CD14-positive monocyte (primary cell): ENCODE results near the gene NFYC. TPM values are rescaled to one million over a fixed set of nuclear protein-coding genes. Genes with fewer than 3 reads are reported as not detected.

ENCODE experiments used
- DNase-seq, 3 donors: peaks; one replicate each; pipeline ENCODE4 v3.0.0-alpha.2; 2011 to 2022
- H2AFZ ChIP-seq: 2 replicates; pipeline ENCODE4 v1.6.0; 2012; ENCODE audit warnings: mild to moderate bottlenecking, low read depth, low read length, inconsistent platforms; ENCODE audit not compliant: insufficient read depth, poor library complexity, severe bottlenecking
- H3K27ac ChIP-seq, 2 donors: 1 replicate in 1 of 2; 2 replicates in 1 of 2; pipeline ENCODE4 v1.5.1; 2012 to 2013; ENCODE audit warnings: low read length in 2 of 2, control low read depth in 1 of 2, inconsistent platforms in 1 of 2, low read depth in 1 of 2, mild to moderate bottlenecking in 1 of 2
- H3K27me3 ChIP-seq, 2 donors: one replicate each; pipeline versions ENCODE4 v1.6.0 to v1.6.1; 2011 to 2013; ENCODE audit warnings: low read length in 2 of 2; ENCODE audit not compliant: control insufficient read depth in 2 of 2, insufficient read depth in 2 of 2
- H3K36me3 ChIP-seq, 2 donors: replicated peaks in 1 of 2; 1 replicate in 1 of 2; 2 replicates in 1 of 2; pipeline versions ENCODE4 v1.5.1 to v1.6.1; 2012 to 2013; ENCODE audit warnings: low read length in 2 of 2, control low read depth in 1 of 2, inconsistent platforms in 1 of 2, mild to moderate bottlenecking in 1 of 2; ENCODE audit not compliant: insufficient read depth in 2 of 2, control insufficient read depth in 1 of 2
- H3K4me1 ChIP-seq, 2 donors: 1 replicate in 1 of 2; 2 replicates in 1 of 2; pipeline versions ENCODE4 v1.5.1 to v1.6.1; 2012 to 2013; ENCODE audit warnings: low read length in 2 of 2, control low read depth in 1 of 2, inconsistent platforms in 1 of 2, mild to moderate bottlenecking in 1 of 2, moderate library complexity in 1 of 2; ENCODE audit not compliant: insufficient read depth in 2 of 2, control insufficient read depth in 1 of 2
- H3K4me2 ChIP-seq: replicated peaks from 2 replicates; pipeline ENCODE3; 2012; ENCODE audit warnings: low read length, moderate library complexity, mild to moderate bottlenecking; ENCODE audit not compliant: poor library complexity, severe bottlenecking; ENCODE audit errors: extremely low read depth
- H3K4me3 ChIP-seq, 3 experiments: fragments of 200-600 bp in 1 of 3; sonication (generic) in 1 of 3; replicated peaks in 1 of 3; 1 replicate in 2 of 3; 2 replicates in 1 of 3; pipeline ENCODE4 v1.5.1; 2011 to 2013; ENCODE audit warnings: low read length in 3 of 3, mild to moderate bottlenecking in 3 of 3, control low read depth in 2 of 3, low read depth in 2 of 3, inconsistent platforms in 1 of 3, moderate library complexity in 1 of 3
- H3K79me2 ChIP-seq: 2 replicates; pipeline ENCODE4 v1.6.0; 2012; ENCODE audit warnings: mild to moderate bottlenecking, control low read depth, inconsistent platforms, low read length, moderate library complexity; ENCODE audit not compliant: insufficient read depth
- H3K9ac ChIP-seq: 2 replicates; pipeline ENCODE4 v1.6.0; 2017; ENCODE audit warnings: low read length, mild to moderate bottlenecking; ENCODE audit not compliant: insufficient read depth, poor library complexity, severe bottlenecking
- H3K9me3 ChIP-seq, 2 donors: replicated peaks in 1 of 2; 1 replicate in 1 of 2; 2 replicates in 1 of 2; pipeline versions ENCODE4 v1.5.1 to v1.6.1; 2012 to 2013; ENCODE audit warnings: low read length in 2 of 2, control low read depth in 1 of 2; ENCODE audit not compliant: control insufficient read depth in 1 of 2, insufficient read depth in 1 of 2
- H4K20me1 ChIP-seq: 2 replicates; pipeline ENCODE4 v1.6.0; 2012; ENCODE audit warnings: mild to moderate bottlenecking, low read length, control low read depth, moderate library complexity; ENCODE audit not compliant: insufficient read depth
- H3K27ac Mint-ChIP-seq, 7 donors: one replicate each; pipeline ENCODE4 v1.8.0; 2020; ENCODE audit warnings: mild to moderate bottlenecking in 7 of 7, mixed read lengths in 7 of 7, moderate library complexity in 6 of 7, inconsistent platforms in 2 of 7
- H3K27me3 Mint-ChIP-seq, 3 donors: one replicate each; pipeline ENCODE4 v1.8.0; 2021 to 2022; ENCODE audit warnings: low read depth in 3 of 3, mild to moderate bottlenecking in 3 of 3, mixed read lengths in 3 of 3, moderate library complexity in 3 of 3, inconsistent platforms in 1 of 3
- H3K36me3 Mint-ChIP-seq, 2 donors: one replicate each; pipeline ENCODE4 v1.8.0; 2020; ENCODE audit warnings: mixed read lengths in 2 of 2, inconsistent platforms in 1 of 2, mild to moderate bottlenecking in 1 of 2
- H3K4me1 Mint-ChIP-seq: one replicate; pipeline ENCODE4 v1.8.0; 2020; ENCODE audit warnings: mild to moderate bottlenecking, mixed read lengths
- H3K4me3 Mint-ChIP-seq, 2 donors: one replicate each; pipeline ENCODE4 v1.8.0; 2020; ENCODE audit warnings: mild to moderate bottlenecking in 2 of 2, mixed read lengths in 2 of 2, moderate library complexity in 1 of 2
- H3K9me3 Mint-ChIP-seq, 7 donors: one replicate each; pipeline ENCODE4 v1.8.0; 2020 to 2022; ENCODE audit warnings: mixed read lengths in 7 of 7, mild to moderate bottlenecking in 6 of 7, moderate library complexity in 6 of 7, inconsistent platforms in 2 of 7
- CTCF ChIP-seq: fragments of 200-600 bp; IDR thresholded peaks from one replicate; pipeline ENCODE4 v1.8.0; 2022; ENCODE audit warnings: antibody characterized with exemption, mild to moderate bottlenecking
- WGBS: methylation state at CpG from one replicate; pipeline ENCODE4 v1.1.5; 2013; ENCODE audit warnings: missing lambda C conversion rate; ENCODE audit not compliant: insufficient coverage; 5-methylcytosine and 5-hydroxymethylcytosine counted together
- intact Hi-C, 2 donors: fragments of 100-400 bp; cut with micrococcal nuclease; formaldehyde crosslinking; loops; one replicate each; pipeline versions ENCODE4 v1.15.0 to v1.15.1; 2023
- polyA plus RNA-seq, 3 donors: library from polyadenylated mRNA; depleted of rRNA in 1 of 3; unstranded in 2 of 3; stranded (reverse) in 1 of 3; fragments of 300-500 nt in 2 of 3; fragments of >200 nt in 1 of 3; fragmentation: Illumina TruSeq in 2 of 3; gene quantifications; 1 replicate in 2 of 3; 2 replicates in 1 of 3; pipeline ENCODE4 v1.2.3, GENCODE V29; 2012 to 2021

The NFYC gene
- polyA plus RNA-seq, 3 donors, result 61.2 to 142 (median 68.2) TPM

- peak overlapping the region; percentile 26 to 40 for H3K4me3 Mint-ChIP-seq
- peaks cover 26% of the 10 kb centered on the region for H3K4me1 Mint-ChIP-seq
- peak overlapping the region; percentile 78 for H2AFZ ChIP-seq
- H3K27ac ChIP-seq, result no peak overlapping the region
- H3K9ac ChIP-seq, result no peak overlapping the region
- WGBS, result 80% methylated on average over 2 of the region's 3 CpGs
- peaks cover 16 to 24% of the 10 kb centered on the region in 2 donors for H3K4me1 ChIP-seq
- DNase-seq, result no peak
- peaks cover 6 to 9% (median 8%) of the 10 kb centered on the region in 3 donors for H3K27me3 Mint-ChIP-seq
- H3K4me2 ChIP-seq, result peak overlapping the region; percentile 54
- no peaks in the 10 kb centered on the region for H3K9me3 Mint-ChIP-seq
- no peaks in the 10 kb centered on the region for H3K36me3 Mint-ChIP-seq
- H3K4me3 ChIP-seq, result peak overlapping the region in 1 of 3 experiments; percentile 43
- H3K9me3 ChIP-seq, result no peaks in the 10 kb centered on the region
- peak overlapping the region in 1 of 7 donors; percentile 20 for H3K27ac Mint-ChIP-seq
- H3K79me2 ChIP-seq, result no peaks in the 10 kb centered on the region
- H3K27me3 ChIP-seq, result no peaks in the 10 kb centered on the region
- intact Hi-C loops, result no loop called here
- H3K36me3 ChIP-seq, result no peaks in the 10 kb centered on the region
- H4K20me1 ChIP-seq, result no peaks in the 10 kb centered on the region
- no peak for TF ChIP-seq CTCF
Measured at GRCh38 chr1:40797668-40798010, 106.1 kb downstream of the NFYC start.

- no peak for DNase-seq
- Mint-ChIP-seq H3K27me3 (peaks cover 8 to 9% (median 8%) of the 10 kb centered on the region in 3 donors), H3K36me3 (no peaks in the 10 kb centered on the region), H3K4me3 (no peak overlapping the region), H3K27ac (no peak overlapping the region), H3K4me1 (peaks cover 28% of the 10 kb centered on the region), H3K9me3 (no peaks in the 10 kb centered on the region)
- Histone ChIP-seq H3K4me2 (no peak overlapping the region), H3K27me3 (no peaks in the 10 kb centered on the region), H3K9me3 (no peaks in the 10 kb centered on the region), H4K20me1 (no peaks in the 10 kb centered on the region), H3K9ac (no peak overlapping the region), H2AFZ (no peak overlapping the region), H3K4me1 (peaks cover 18 to 26% of the 10 kb centered on the region in 2 donors), H3K36me3 (no peaks in the 10 kb centered on the region), H3K79me2 (no peaks in the 10 kb centered on the region), H3K4me3 (no peak overlapping the region), H3K27ac (no peak overlapping the region)
- no peak for TF ChIP-seq CTCF
- intact Hi-C loops, result no loop called here
- 91% methylated on average over 4 of the region's 8 CpGs for WGBS
Measured at GRCh38 chr1:40798366-40799281, 107.1 kb downstream of the NFYC start.
